ENCODE results near the gene GRN. TPM values are rescaled to one million over a fixed set of nuclear protein-coding genes. Genes with fewer than 3 reads are reported as not detected.

Gene GRN
- total RNA-seq, 3 donors from 2014 or later (not counting 1 experiment from before 2014, with no cell fraction given): 42.4 to 69.8 (median 55.6) TPM

GRCh38 chr17:44307387-44308186, 37.5 kb upstream of the GRN start:
- H3K27me3 ChIP-seq (ENCODE audit: control insufficient read depth, insufficient read depth, low read length): peaks cover 20% of the 10 kb centered on the region
- peak overlapping the region; percentile 25 for H3K4me3 Mint-ChIP-seq
- DNase-seq (no peak), ATAC-seq (peak in 2 of 3 donors; percentile 16 to 19)
- no peaks in the 10 kb centered on the region for H3K36me3 Mint-ChIP-seq
- no peaks in the 10 kb centered on the region for H3K9me3 Mint-ChIP-seq
- H3K36me3 ChIP-seq (ENCODE audit: control insufficient read depth, insufficient read depth, low read length): no peaks in the 10 kb centered on the region
- WGBS (ENCODE audit: insufficient coverage): 7% methylated on average over 26 of the region's 26 CpGs
- H3K4me3 ChIP-seq (ENCODE audit: low read length): no peak overlapping the region
- H3K27me3 Mint-ChIP-seq (ENCODE audit: low read depth in 2 of 2): peaks cover 19 to 21% of the 10 kb centered on the region in 2 donors
- H3K27ac ChIP-seq (ENCODE audit: low read length): no peak overlapping the region
- H3K9me3 ChIP-seq (ENCODE audit: control insufficient read depth, insufficient read depth, low read length): no peaks in the 10 kb centered on the region
- peaks cover 11 to 18% of the 10 kb centered on the region in 2 donors for H3K4me1 Mint-ChIP-seq
- TF ChIP-seq CTCF (IDR thresholded peaks at IDR 0.05): no peak
- no peak overlapping the region for H3K27ac Mint-ChIP-seq
- peaks cover 22% of the 10 kb centered on the region for H3K4me1 ChIP-seq (ENCODE audit: control insufficient read depth, insufficient read depth, low read length)
- intact Hi-C loops (cut with micrococcal nuclease): no loop called here

- Histone ChIP-seq H3K4me3 (ENCODE audit: low read length) (no peak within 1 kb of the TSS), H3K27ac (ENCODE audit: low read length) (no peak within 1 kb of the TSS), H3K4me1 (ENCODE audit: control insufficient read depth, insufficient read depth, low read length) (peaks cover 22% of the 10 kb centered on the region), H3K9me3 (ENCODE audit: control insufficient read depth, insufficient read depth, low read length) (no peaks in the 10 kb centered on the region), H3K27me3 (ENCODE audit: control insufficient read depth, insufficient read depth, low read length) (peaks cover 20% of the 10 kb centered on the region), H3K36me3 (ENCODE audit: control insufficient read depth, insufficient read depth, low read length) (no peaks in the 10 kb centered on the region)
- no peaks in the 10 kb centered on the region for H3K9me3 Mint-ChIP-seq
- WGBS (ENCODE audit: insufficient coverage): 0% methylated on average over 37 of the region's 39 CpGs
- peak within 1 kb of the TSS; percentile 40 for H3K4me3 Mint-ChIP-seq
- H3K4me1 Mint-ChIP-seq: peaks cover 11 to 18% of the 10 kb centered on the region in 2 donors
- no peaks in the 10 kb centered on the region for H3K36me3 Mint-ChIP-seq
- no peak for TF ChIP-seq CTCF (IDR thresholded peaks at IDR 0.05)
- intact Hi-C loops (cut with micrococcal nuclease): no loop called here
- H3K27ac Mint-ChIP-seq: no peak within 1 kb of the TSS
- DNase-seq (peak; percentile 89 to 92), ATAC-seq (peak; percentile 91 to 95 (median 94))
- peaks cover 19 to 26% of the 10 kb centered on the region in 2 donors for H3K27me3 Mint-ChIP-seq (ENCODE audit: low read depth in 2 of 2)
These were observed 36.7 kb upstream of the GRN start, which contains the start of gene RUNDC3A for GRCh38 chr17:44308320-44308818. Gene RUNDC3A (plus strand): TSS chr17:44308601. CDS start chr17:44308833, 232 bp downstream.

- H3K27me3 ChIP-seq (ENCODE audit: control insufficient read depth, insufficient read depth, low read length): peaks cover 21% of the 10 kb centered on the region
- Mint-ChIP-seq H3K27ac (no peak overlapping the region), H3K9me3 (no peaks in the 10 kb centered on the region), H3K4me3 (peak overlapping the region; percentile 40), H3K27me3 (ENCODE audit: low read depth in 2 of 2) (peaks cover 24 to 28% of the 10 kb centered on the region in 2 donors), H3K4me1 (peaks cover 10 to 17% of the 10 kb centered on the region in 2 donors), H3K36me3 (no peaks in the 10 kb centered on the region)
- WGBS (ENCODE audit: insufficient coverage): 5% methylated on average over 15 of the region's 15 CpGs
- ATAC-seq (peak in 1 of 3 donors; percentile 6), DNase-seq (peak in 1 of 2 donors; percentile 25)
- H3K9me3 ChIP-seq (ENCODE audit: control insufficient read depth, insufficient read depth, low read length): no peaks in the 10 kb centered on the region
- intact Hi-C loops (cut with micrococcal nuclease): no loop called here
- no peak for TF ChIP-seq CTCF (IDR thresholded peaks at IDR 0.05)
- H3K4me3 ChIP-seq (ENCODE audit: low read length): no peak overlapping the region
- H3K27ac ChIP-seq (ENCODE audit: low read length): no peak overlapping the region
- H3K4me1 ChIP-seq (ENCODE audit: control insufficient read depth, insufficient read depth, low read length): peaks cover 22% of the 10 kb centered on the region
- no peaks in the 10 kb centered on the region for H3K36me3 ChIP-seq (ENCODE audit: control insufficient read depth, insufficient read depth, low read length)
These were observed 36.2 kb upstream of the GRN start for GRCh38 chr17:44308865-44309264.

Measured in natural killer cell (primary cell).